A549 treated with Mapracorat at 1 μM for 4 hours (cell line): ENCODE measurements around the gene PRSS56. TPM values are rescaled to one million over a fixed set of nuclear protein-coding genes. Genes with fewer than 3 reads are reported as not detected.

ENCODE experiments used
- total RNA-seq: library from RNA; stranded (reverse); fragments of 200-300 nt; extraction: Qiagen RNA extraction; gene quantifications from 5 replicates; pipeline ENCODE4 v1.2.3, GENCODE V29; 2022

The PRSS56 gene
- 0.07 to 0.21 TPM (median 0.12 TPM) in 5 replicates for total RNA-seq

DNA sequence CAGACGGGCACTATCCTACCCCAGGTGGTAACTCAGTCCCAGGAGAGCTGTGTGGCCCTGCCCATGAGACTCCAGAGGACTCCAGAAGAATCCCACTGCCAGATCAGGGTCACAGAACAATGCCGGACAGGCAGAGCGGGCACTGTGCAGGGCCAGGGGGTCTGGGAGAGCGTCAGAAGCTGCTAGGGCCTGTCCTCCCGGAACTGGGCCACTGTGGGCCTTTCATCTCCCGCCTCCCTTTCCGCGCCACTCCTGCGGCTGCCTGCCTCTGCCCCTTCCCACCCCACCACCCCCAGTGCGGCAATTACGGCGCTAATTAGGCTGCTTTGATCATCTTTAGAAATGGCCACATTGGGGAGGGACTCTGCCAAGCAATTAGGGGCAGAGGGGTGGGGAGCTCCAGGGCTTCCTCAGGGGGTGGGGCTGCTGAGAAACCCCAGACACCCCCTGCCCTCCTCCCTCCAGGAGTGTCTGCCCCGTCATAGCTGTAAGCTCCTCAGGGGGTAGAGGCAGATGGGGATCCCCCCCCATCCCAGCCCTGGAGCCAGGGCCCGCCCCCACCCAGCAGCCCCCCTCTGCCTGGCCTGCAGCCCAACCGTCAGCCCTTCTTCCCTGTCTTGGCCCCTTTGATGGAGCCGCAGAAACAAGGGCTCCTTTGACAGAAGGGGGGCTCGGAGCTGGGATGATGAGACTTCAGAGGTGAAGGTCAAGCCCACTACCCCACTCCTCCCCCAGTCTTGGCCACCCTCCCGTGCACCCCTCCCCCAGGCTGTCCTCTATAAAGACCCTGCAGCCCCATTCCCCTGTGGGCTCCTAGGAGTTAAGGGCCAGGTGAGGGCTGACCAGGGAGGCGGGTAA lies at the start of gene PRSS56:
Gene PRSS56, plus strand, starts transcription at position 808 of the 858 bp plus-strand sequence. CDS start 211 bp downstream, outside the sequence.

DNA sequence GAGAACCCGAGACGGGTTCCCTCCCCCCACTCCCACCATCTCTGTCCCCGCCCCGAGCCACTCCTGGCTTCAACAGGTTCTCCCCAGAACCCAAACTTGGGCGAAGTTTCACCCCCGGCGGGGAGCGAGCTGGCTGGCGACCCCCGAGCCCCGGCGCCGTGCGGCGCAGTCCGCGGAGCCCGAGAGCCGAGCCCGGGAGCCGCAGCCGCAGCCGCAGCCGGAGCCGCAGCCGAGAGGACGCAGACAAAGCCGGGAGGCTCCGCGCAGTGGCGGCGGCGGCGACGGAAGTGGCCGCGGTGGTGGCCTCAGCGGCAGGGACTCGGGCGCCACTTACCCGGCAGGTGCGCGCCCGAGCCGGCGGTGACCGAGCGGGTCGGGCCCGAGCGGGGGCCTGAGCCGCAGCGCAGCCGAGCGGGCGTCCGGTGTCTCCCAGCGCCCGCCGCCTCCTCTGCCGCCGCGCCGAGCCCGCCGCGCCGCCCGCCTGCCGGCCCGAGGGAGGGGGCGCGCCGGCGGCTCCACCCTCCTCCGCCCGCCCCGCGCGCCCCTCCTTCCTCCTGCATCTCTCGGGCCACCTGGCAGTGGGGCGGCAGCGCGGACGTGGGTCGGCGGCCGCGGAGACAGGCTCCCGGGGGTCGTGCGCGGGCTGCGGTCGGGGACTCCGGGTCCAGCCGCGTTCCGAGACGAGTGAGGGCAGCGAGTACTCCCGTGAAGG lies 32.6 kb upstream of the PRSS56 start, which contains the start of gene ECEL1:
Gene ECEL1, minus strand, starts transcription at position 450 of the 712 bp plus-strand sequence. CDS start 1,181 bp downstream, outside the sequence.

DNA sequence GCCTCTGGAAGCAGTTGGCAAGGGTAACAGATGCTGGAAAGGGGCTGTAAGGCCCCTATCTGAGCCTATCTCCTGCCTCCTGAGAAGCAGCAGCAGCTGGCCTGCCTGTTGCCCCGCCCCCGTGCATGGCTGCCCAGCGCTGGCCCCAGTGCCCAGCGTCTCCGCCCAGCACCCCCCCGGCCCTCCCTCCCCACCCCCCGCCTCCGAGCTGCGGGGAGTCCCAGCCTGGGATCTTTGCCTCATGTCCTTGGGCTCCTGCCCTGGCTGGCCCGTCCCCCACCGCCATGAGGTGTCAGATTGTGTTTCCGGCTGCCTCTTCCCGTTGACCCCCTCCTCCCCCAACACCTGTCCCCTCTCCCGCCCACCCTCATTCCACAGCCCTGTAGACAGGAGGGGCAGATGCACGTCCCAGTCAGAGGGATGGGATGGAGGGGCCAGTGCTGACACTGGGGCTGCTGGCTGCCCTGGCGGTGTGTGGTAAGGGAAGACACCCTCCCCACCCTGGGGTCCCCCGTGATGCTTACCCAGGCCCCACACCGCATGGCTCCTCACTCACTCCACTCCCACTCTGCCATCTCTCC lies 5.7 kb downstream of the PRSS56 start, which contains the start of gene CHRND:
Gene CHRND, plus strand, starts transcription at position 370 of the 581 bp plus-strand sequence. Its CDS starts 56 bp downstream, at position 426.

DNA sequence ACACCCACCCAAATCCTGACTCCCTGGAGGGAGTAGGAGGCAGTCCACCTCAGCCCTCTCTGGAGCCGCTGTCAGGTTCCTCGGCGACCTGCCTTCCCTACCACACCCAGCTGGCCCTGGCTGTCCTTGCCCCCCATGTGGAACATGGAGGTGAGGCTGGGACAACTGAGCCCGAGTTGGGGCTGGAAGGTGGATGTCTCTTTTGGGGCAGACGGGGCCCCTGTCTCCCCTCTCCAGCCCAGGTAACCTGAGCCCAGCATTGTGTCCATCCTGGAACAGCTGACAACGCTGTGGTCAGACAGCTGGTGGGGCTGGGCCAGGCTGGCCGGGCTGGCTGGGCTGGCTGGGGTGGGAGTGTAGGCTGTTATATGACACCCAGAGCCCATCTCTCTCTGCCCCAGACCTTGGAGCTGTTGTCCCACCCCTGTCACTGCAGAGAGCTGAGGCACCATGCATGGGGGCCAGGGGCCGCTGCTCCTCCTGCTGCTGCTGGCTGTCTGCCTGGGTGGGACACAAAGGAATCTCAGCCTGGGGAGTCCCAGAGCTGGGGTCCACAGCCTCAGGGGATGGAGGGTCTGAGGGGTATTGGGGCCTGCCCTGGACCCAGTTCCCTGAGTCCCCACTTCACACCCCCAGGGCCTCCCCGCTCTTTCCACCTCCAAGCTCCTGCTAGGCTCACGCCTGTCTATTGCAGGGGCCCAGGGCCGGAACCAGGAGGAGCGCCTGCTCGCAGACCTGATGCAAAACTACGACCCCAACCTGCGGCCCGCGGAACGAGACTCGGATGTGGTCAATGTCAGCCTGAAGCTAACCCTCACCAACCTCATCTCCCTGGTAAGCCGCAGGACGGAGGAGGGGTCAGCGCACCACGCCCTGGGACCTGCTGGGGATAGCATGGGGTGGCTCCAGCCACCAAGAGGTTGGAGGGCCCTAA lies 19.4 kb downstream of the PRSS56 start, which contains the start of gene CHRNG:
Gene CHRNG, plus strand, starts transcription at position 395 of the 934 bp plus-strand sequence. Its CDS starts 56 bp downstream, at position 451.

DNA sequence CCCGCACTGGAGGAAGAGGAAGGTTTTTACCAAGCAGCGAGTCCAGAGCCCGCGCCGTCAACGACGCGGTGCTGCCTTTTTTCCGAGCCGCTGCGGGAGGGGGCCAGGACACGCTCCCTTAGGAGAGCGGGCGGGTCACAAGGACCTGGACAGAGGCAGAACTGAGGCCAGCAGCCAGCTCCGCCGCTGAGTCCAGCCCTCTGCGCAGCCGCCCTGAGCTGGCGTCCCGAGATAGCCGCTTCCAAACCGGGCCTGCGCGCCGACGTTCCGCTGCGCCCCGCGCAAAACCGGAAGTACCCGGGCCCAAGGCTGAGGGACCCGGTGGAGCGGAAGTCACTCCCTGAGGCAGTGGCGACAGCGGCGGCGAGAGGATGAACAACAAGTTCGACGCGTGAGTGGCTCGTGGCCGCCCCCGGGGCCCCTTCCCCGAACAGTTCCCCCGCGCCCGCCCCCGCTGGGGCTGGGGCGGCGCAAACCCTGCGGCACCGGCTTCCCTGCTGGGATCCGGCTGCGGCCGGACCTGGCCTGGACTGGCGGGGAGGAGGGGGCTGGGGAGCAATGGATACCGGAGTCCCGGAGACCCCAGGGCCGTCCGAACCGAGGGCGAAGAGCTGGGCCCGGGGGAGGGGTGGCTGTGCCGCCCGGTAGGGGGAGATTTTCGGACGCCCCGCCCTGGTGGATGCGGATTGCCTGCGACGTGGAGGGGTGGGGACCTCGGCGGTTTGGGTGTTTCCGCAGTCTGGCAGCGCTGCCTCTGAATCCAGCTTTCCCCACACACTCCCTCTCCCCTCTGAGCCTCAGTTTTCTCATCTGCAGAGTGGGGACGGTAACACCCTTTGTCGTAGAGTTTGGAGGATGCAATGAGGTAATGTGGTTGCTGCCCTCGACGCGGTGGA lies 30.4 kb downstream of the PRSS56 start, which contains the start of the genes EIF4E2 and TIGD1:
Gene EIF4E2, plus strand, starts transcription at position 336 of the 896 bp plus-strand sequence. Its CDS starts 36 bp downstream, at position 372.
Gene TIGD1, minus strand, starts transcription at position 204 of the 896 bp plus-strand sequence. CDS start 675 bp downstream, outside the sequence.

Other genes starting within 250 kb of the PRSS56 start
- gene ALPP, start 141.6 kb upstream of the PRSS56 start, total RNA-seq: 5.1 to 7.2 TPM (median 6.8 TPM) in 5 replicates
- gene ALPG, start 113.5 kb upstream of the PRSS56 start, total RNA-seq: 0.23 to 0.45 TPM (median 0.28 TPM) in 5 replicates
- gene ALPI, start 64.2 kb upstream of the PRSS56 start, total RNA-seq: not detected in 5 replicates
- gene ECEL1, start 32.6 kb upstream of the PRSS56 start, total RNA-seq: 0.08 to 0.41 TPM (median 0.19 TPM) in 5 replicates
- not detected in 5 replicates for gene CHRND, start 5.8 kb downstream of the PRSS56 start, total RNA-seq
- not detected in 5 replicates for gene CHRNG, start 19.3 kb downstream of the PRSS56 start, total RNA-seq
- gene TIGD1, start 30.2 kb downstream of the PRSS56 start, total RNA-seq: 4.3 to 5.6 TPM (median 4.9 TPM) in 5 replicates
- gene EIF4E2, start 30.3 kb downstream of the PRSS56 start, total RNA-seq: 83.5 to 170 TPM (median 87.0 TPM) in 5 replicates
- 4.0 to 5.0 TPM (median 4.2 TPM) in 5 replicates for gene EFHD1, start 113.2 kb downstream of the PRSS56 start, total RNA-seq
- gene GIGYF2, start 176.9 kb downstream of the PRSS56 start, total RNA-seq: 23.7 to 31.0 TPM (median 26.7 TPM) in 5 replicates